Suppressor macrophage (primary cell): ENCODE measurements around the gene FLT3LG.

Experiments
- DNase-seq, 4 experiments: peaks; one replicate each; pipeline ENCODE4 v3.0.0-alpha.2; 2020 to 2022

FLT3LG gene

DNA sequence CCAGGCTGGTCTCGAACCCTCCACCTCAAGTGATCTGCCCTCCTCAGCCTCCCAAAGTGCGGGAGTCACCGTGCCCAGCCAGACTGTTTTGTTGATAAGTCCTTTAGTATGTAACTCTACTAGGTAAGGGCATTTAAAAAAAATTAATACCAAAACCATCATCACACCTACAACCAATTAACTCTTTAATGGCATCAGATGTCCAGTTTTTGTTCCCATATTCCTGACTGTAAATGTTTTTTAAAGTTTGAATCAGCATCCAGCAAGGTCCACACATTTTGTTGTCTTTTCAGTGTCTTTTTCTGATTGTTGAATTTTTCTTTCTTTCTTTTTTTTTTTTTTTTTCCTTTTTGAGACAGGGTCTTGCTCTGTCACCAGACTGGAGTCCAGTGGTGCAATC lies 44.0 kb downstream of the FLT3LG start:
- peak in 1 of 4 experiments; percentile 0 for DNase-seq

DNA sequence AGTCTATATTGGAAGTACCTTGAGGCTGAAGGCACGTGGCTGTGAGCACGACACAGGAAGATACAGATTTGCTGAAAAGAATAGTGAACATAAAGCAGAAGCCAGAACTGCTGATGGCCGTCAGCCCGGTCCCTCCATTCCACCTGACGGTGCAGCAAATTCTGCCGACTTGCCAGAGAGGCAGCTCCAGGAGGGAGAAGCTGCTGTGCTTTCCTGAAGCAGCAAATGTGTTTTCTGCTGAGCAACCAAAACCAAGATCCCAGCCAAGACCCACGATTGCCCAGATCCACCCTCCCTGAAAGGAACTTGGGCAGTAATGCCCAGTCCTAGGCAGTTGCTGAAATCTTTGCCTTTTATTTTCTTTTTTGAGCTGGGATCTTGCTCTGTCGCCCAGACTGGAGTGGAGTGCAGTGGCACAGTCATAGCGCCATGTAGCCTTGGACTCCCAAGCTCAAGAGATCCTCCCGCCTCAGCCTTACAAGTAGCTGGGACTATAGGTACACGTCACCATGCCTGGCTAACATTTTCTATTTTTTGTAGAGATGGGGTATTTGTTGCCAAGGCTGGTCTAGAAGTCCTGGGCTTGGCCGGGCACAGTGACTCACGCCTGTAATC lies 46.8 kb downstream of the FLT3LG start:
- peak; percentile 84 to 91 (median 90) for DNase-seq

DNA sequence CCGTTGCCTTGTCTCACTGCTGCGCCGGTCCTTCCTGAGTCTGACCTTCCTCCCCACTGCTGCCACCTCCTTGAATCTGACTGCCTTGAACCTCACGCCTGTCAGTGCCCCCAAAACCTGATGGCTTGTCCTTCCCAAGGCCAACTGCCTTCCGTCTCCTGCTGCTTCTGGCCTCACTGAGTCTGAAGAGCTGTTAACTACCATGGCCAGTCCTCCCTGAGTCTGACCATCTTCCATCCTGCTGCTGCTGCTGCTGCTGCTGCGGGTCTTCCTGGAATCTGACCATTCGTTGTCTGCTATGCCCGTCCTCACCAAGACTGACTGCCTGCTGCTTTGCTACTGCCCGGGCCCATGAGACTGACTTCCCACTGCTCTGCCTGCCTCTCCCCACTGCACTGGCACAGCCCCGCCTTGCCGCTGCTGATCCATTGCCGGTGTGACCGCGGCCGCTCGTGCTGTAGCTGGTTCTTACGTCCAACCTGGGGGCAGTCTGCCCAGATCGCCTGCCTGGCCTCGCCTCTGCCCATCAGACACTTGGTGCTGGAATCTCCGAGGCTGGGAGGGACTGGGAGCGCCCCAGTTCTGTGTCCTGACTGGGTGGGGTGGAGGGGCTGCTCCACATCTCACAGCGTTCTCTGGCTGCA lies 50.9 kb downstream of the FLT3LG start:
- DNase-seq = no peak

DNA sequence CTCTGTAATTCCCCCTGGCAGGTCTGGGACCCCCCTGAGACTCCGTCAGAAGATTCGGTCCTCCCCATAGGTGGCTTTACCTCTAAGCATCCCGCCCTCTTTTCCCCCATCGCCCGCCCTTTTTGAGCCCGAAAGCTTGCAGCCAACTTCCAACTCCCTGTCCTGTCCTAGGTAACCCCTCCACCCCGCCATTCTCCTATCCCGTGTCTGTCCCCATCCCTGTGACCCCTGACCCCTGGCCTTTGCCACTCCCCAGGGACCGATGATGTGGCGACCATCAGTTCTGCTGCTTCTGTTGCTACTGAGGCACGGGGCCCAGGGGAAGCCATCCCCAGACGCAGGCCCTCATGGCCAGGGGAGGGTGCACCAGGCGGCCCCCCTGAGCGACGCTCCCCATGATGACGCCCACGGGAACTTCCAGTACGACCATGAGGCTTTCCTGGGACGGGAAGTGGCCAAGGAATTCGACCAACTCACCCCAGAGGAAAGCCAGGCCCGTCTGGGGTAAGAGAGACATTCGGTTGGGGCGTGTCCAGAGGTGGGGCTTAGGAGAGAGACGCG lies 54.3 kb downstream of the FLT3LG start:
- DNase-seq = no peak

DNA sequence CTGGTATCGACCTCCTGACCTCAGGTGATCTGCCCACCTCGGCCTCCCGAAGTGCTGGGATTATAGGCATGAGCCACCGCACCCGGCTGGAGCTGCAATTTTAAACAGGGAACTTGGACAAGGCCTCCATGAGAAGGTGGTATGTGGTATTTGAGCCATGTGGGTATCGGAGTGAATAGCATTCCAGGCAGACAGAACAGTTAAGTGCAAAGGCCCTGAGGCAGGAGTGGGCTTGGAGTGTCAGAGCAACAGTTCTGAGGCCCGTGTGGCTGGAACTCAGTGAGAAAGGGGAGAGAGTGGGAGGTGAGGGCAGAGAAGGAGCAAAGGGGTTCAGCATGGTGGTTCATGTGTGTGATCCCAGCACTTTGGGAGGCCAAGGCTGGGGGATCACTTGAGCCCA lies 56.7 kb downstream of the FLT3LG start:
- DNase-seq = no peak

DNA sequence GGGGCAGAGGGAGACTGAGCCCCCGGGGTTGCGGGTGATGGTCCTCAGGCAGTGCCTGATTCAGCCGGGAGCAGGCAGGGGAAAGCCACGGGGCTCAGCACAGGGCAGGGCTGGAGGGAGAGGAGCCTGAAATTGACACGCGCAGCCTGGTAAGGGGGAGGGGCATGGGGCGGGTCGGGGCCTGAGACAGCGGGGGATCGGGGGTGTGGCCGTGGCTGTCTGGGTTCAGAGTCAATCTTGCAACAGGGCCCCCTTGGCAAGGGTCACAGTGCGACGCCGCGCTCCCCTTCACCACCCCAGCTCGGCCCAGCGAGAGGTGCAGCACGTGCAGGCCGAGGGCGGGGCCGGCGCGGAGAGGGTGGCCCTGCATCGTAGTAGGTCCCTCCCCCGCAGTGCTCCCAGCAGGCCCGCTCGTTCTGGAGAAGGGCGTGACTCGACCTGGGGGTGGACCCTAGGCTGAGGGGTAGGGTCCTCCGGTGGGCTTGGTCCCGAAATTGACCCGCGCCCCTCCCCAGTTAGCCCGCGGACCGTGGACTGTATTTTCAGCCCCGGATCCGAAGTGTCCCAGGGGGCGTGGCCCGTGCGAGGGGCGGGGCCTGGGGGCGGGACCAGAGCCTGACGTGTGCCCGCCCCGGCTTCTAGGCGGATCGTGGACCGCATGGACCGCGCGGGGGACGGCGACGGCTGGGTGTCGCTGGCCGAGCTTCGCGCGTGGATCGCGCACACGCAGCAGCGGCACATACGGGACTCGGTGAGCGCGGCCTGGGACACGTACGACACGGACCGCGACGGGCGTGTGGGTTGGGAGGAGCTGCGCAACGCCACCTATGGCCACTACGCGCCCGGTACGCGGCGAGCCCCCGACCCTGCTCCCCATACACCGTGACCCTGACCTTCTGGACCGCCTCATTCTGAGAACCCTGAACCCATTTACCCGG lies 59.8 kb downstream of the FLT3LG start:
- peak; percentile 78 to 90 (median 82) for DNase-seq

DNA sequence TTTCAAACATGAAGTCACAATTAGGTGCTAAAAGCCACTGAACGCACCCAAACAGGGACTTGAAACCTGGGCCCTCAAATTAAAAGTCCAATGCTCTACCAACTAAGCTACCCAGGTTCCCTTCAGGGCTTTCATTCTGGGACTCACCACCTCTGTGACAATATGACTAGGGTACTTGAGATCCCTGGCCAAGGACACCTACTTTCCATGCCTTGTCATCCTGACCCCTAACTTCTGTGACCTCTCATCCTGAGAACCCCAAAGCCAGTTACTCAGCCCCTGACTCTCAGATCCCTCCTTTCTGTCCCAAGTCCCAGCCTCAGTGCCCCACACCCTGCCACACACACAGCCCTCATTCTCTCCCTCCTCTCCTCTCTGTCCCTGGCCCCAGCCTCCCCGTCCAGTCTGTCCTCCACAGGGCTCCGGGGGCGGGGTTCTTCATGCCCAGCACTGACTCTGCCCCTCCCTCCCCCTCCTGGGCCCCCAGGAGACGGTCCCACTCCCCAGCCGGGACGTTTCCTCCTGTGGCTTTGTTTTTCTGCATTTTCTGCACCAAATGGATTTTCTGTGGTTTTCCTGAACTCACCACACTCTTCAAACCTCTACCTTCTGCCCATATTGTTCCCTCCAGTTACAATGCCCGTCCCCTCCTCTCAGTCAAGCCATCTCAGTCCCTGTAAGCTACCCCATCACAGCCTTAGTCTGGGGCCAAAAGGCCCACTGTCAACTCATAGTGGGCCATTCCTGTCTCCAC lies 60.8 kb downstream of the FLT3LG start:
- no peak for DNase-seq
